GM21381 (cell line): ENCODE results near the gene MORC1.

Experiments
- ATAC-seq: cut with Tn5 transposase; IDR thresholded peaks from one replicate; pipeline ENCODE4 v1.9.1; 2021; ENCODE audit warnings: mild to moderate bottlenecking, moderate library complexity; ENCODE audit not compliant: unreplicated experiment

MORC1 gene

DNA sequence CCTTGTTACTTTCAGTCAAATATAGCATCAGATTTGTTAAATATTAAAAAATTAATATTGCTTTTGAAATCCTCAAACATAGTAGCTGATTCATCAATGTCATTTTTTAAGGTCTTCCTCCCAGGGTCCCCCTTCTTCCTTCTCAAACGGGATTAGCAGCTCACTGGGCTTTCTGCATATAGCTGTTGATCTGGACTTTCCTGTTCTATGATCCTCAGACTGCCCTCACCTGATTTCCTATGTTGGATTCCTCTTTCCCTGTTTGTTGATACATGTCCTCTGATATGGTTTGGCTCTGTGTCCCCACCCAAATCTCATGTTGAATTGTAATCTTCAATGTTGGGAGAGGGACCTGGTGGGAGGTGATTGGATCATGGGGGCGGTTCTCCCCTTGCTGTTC is 170.1 kb downstream of the MORC1 start:
- ATAC-seq = no peak

- ATAC-seq = no peak
Observed at GRCh38 chr3:108946292-108947285, 171.3 kb downstream of the MORC1 start.

DNA sequence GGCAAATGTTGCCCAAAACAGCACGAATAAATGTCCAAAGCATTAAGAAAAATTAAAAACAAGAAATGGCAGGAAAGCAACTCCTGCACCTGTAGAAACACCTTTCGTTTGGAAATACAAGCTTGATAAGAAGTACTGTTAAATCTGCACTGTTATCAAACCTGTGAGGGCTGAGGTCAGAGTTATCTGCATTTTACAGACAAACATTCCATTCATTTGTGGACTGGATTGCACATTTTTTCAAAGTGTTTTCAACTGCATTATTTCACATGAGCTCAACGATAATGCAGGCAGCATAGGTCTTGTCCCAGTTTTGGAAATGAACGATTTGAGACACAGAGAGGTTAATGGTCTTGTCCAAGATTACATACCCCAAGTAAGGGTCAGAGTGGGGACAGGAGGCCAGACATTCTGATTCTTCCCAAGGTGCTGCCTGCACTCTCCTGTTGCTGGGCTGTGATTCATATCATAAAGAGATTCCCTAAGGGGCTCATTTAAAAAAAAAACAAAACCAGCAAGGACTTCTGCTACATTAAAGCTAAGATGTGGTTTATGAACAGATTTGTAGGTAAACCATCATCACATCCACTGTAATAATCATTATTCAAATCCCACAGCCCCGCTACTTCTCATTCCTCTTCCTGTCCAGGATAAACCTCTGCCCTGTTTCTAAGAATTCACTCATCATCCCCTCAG is 177.2 kb downstream of the MORC1 start:
- no peak for ATAC-seq

- ATAC-seq = no peak
Observed at GRCh38 chr3:108940166-108940565, 177.8 kb downstream of the MORC1 start.

DNA sequence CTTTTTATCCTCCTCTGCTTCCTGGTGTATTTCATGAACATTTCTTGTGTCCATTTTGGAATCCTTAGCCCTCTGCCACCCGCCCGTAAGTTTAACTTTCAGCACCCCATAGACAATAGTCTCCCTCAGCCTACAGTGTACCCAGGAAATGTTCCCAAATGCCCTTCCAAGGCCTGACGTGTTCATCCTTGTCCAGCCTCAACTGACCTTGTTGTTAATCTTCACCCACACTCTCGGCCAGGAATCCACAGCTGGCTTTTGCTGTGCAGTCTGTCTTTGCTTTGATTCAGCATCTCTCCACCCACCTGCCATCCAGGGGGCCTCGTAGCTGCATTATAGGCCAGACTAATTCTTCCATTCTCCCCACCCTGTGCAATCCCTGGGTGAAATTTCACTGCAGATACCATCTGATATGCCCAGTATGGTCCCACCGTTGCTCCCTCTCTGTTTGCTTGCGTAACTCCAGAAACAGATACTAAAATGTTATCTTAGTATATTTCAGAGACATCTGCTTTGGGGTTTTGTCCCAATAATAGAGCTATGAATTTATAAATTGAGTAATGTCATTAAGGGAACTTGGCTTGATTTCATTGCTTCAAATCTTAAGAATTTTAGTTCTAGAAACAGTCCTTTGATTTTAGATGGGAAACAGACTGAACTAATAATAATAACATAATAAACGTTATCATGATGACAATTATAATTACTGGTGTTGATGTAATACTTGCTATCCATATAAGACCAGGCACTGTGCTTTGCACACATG is 180.8 kb downstream of the MORC1 start:
- no peak for ATAC-seq

- no peak for ATAC-seq
Observed at GRCh38 chr3:108931035-108931434, 186.9 kb downstream of the MORC1 start.

DNA sequence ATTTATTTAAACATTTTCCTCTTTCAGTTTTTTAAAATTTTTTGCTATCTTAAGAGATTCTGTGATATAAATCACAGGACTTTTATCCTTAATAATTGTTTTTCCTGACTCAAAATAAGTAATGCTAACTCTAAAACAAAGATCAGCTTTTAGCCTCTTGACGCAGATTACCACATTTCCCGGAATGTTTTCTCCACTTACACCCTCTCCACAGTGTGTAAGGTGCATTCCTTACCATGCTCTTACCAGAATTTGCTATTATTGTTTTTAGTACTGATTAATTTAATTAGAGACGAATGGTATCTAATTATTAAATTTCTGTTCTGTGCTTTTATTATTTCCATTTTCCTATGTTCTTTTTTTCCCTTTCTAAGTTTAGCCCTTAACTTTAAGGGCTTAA is 199.1 kb downstream of the MORC1 start:
- ATAC-seq = no peak

DNA sequence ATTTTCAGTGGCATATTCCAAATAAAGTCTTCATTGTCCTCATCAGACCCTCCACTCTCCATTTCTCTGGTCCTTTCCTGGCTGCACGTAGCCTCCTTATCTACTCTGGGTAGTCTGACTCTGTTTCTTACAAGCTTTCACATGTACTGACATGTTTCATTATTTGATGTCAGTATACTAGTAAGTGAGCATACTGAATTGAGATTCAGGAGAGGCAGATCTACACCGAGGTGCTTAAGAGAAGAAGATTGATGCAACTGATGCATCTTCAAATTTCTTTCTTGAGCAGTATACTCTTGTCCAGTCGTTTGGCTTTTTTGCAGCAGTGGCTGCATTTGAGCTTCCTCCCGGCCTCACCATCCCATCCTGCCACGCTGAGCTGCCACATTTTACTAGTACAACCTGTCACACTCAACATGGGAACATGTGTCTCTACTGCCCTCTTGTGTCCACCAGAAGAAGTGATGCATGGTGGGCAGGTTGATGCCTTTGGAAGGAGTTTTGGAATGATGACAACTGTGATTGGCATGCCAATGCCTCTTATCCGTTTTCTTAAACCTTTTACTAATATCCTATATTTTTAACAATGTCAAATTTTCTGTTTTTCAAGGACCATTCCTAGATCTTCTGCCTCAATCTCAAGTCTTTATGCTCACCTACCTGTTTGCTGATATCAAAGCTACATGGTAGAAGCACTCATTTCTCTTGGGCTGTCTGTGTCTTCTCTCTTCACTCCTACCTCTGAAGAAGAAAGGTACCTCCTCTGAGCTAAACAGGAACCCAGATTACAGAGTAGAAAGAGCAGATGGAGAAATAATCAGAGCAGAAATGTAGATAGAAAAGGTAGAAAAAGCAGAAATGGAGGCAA is 202.9 kb downstream of the MORC1 start:
- ATAC-seq = peak; percentile 95

- no peak for ATAC-seq
Observed at GRCh38 chr3:108909799-108910198, 208.1 kb downstream of the MORC1 start.
